Stimulated activated CD4-positive, alpha-beta T cell treated with anti-CD3 and anti-CD28 coated beads, TNF-alpha, amount 100 ng/mL, for 24 hours (primary cell): ENCODE measurements around the gene PRKAG2.
"Not testable (repeated sequence)": the region's sequence is repeated elsewhere in the genome, so short reads cannot be mapped to it uniquely, and the experiment has no call there.

Experiments
- DNase-seq, 3 experiments: peaks; one replicate each; pipeline ENCODE4 v3.0.0-alpha.2; 2020; ENCODE audit warnings: low read depth in 3 of 3

The PRKAG2 gene

DNA sequence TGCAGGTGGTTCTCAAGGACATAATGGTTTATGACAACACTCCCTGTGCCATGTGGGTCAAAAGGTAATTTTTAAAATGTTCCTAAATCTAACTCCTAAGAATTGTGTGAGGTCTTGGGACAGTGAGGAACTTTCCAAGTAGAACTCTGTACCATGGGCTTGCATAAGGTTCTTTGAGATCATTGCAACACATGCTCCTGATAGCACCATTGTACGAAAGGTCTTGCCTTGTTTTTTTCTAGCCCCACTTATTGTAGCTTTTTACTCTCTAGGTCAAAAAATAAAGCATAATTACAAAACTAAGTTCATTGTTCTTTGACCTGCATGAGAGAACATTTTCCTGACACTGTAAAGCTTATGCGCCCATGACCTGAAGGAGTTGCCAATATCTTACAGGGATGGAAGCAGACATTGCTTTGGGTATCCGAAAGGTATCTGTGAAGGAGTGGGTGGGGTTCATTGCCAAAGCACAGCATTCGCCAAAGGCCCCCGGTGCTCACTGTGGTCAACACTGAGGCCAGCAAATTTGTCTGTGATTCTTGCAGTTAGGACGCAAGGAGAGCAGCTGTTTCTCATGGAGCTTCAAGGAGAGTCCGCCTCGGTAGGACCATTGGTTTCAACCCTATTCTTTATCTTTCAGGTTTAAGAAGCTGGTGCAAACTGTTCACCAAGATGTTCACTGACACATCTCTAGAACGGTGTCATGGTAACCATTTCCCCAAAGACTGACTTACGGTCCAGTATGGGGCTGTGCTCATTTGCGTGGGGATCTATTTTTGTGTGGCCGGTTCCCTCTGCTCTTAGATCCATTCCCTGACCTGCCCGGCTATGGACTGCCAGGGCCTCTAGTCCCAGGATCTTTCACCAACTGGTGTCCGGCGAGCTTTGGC, 7.6 kb upstream of the PRKAG2 start:
- DNase-seq, result no peak

DNA sequence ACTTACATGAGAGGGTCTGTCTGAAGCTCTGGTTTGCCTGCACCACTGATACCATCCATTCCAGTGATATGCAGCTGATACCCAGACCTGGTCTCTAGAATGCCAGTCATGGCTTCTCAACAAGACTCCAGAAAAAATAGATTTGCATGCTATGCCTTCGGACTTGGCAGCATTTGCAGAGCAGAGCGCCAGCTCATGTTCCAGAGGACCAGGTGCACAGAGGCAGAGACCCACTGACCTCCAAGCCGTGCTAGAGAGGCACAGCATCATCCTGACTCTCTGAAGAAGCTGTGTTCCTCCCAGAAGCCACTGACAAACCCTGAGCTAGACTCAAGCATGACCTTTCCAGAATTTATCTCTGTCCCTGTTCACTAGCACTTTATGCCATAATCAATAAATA, 6.9 kb upstream of the PRKAG2 start:
- no peak for DNase-seq

DNA sequence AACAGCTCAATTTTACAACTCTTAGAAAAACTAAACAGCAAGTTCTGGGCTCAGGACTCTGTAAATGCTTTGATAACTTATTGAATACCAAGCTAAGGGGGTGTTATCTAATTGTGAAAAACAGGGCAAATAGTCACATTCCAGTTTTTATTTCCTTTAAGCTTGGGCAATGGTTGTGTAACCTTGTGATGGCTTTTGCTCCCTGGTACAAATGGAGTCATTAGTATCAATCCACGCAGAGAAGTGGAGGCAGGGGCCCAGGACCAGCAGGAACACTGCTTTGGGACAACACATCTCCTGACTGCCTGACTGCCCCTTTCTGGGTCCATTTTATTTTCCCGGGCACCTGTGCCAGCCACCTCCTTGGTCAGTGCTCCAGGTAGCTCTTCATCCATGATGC, 5.8 kb upstream of the PRKAG2 start:
- no peak for DNase-seq

DNA sequence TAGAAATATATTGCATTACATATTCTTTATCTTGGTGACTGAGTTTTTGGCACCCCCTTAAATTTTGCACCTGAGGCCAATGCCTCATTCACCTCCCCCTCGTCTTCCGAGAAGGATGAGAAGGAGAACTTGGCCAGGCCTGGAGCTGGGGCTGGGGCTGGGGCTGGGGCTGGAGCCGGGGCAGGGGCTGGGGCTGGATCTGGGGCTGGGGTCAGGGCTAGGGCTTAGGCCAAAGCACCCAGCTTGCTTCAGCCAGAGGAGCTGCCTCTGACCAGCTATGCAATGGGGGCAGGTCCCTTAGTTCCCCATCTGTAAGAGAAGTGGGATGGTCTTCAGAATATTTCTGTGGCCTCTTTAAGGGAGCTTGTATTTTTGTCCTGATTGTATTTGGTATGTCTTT, 3.8 kb upstream of the PRKAG2 start:
- no peak for DNase-seq

DNA sequence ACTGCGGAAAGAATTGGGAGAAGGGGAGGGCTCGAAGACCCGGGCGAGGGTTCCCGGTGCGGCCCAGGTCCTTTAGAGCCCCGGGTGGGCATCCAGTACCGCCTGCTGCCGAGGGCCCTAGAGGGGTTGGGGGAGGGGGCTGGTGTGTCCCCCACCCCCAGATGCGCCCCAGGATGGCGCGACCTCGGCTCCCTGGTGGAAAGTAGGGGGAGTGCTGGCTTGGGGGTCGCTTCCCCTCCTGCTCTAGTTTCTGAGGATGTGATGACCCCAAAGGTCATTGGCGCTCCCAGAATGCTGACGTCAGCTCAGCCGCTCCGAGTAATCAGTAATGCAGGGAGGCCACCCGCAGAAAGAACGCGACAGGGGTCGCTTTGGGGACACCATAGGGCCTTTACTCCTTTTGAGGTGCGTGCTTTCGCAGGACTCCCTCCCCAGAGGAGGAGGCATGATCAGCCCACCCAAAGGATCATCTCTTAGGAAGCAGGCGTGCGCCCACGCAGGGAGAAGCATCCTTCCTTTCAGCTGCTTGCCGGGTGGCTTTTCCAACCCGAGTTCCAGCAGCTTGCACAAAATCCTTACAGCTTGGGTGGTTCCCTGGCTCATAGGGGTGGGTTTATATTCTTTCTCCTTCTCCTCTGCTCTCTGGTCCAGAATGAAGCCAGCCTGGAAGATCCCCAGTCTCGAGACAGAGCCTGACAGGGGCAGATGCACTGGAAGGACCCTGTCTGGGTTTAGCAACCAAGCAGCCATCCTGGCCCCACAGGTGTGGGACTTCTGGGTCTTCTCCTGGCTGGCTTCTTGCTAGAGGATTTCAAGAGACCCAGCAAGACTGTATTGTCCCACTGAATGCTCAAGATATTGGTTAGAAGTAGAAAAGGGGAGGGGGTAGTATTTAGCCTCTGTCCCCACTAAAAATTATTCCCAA, 1.3 kb upstream of the PRKAG2 start:
- no peak for DNase-seq

DNA sequence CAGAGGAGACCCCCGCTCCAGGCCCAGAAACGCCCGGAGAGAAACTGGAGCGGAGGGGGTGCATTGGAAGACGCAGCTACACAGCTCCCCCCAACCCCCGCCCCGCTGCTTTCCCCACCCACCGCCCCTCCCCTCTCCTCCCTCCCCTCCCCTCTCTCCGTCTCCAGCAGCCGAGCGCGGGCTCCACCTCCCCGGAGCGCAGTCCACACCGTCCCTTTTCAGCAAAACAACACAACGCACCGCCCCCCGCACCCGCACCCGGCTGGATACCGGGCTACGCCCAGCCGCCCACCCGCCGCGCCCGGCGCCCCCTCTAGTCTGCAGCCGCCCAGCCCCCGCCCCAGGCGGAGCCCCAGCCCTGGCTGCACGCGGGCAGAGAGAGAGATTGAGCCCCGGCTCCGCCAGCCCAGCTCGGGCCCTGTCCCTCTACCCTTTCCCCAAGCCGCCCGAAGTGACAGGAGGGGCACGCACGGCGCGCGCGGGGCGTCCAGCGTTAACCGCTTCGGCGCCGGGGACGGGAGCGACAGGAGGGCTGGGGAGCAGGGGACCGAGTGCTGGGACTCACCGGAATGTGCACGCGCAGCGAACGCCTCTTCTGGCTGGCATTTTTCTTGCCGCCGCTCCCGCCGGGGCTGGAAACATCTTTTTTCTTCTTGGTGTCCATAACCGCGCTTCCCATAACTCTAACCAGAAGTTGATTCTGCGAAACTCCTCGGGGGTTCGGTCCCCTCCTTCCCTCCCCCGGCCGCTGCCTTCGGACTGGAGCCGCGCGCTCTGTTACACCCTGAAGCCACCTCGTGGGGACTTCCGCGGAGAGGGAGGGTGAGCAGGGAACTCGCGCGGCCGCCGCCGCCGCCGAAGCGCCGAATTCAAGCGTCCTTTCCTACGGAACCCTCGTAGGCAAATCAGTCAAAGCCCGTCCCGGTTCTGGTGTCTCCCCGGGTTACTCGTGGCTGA, 695 bp downstream of the PRKAG2 start:
- DNase-seq, result peak; percentile 29 to 70 (median 48)

DNA sequence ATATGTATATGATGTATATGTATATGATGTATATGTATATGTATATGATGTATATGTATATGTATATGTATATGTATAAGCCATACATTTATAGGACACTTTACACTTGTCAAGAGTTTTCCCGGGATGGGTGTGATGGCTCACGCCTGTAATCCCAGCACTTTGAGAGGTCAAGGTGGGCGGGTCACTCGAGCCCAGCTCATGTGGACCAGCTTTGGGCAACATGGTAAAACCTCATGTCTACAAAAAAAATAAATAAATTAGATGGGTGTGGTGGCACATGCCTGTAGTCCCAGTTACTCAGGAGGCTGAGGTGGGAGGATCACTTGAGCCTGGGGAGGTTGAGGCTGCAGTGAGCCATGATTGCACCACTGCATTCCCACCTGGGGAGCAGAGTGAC, 2.4 kb downstream of the PRKAG2 start:
- not testable (repeated sequence) for DNase-seq

DNA sequence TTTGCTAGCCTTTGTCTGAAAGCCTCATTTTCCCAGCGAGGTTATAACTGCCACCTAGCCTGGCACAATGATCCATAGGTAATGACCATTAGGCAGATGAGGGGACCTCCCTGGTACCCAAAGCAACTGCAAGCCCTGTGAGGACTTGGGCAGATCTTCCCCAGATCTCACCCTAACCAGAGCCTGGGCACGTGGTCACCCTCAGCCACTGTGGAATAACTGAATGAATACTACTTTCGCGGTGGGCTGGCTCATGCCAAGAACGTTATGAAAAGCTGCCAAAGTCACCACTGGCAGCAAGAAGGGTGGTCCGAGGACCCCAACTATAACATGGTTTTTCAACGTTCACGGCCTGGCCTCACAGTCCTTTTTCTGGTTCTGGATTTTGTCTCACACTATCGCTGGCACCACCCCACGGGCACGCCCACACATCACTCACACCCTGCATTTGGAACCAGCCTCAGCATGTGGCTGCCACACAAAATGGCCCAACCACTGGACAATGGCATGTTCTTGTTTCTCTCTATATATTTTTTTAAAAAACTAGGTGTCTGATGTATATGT, 3.4 kb downstream of the PRKAG2 start:
- no peak for DNase-seq

DNA sequence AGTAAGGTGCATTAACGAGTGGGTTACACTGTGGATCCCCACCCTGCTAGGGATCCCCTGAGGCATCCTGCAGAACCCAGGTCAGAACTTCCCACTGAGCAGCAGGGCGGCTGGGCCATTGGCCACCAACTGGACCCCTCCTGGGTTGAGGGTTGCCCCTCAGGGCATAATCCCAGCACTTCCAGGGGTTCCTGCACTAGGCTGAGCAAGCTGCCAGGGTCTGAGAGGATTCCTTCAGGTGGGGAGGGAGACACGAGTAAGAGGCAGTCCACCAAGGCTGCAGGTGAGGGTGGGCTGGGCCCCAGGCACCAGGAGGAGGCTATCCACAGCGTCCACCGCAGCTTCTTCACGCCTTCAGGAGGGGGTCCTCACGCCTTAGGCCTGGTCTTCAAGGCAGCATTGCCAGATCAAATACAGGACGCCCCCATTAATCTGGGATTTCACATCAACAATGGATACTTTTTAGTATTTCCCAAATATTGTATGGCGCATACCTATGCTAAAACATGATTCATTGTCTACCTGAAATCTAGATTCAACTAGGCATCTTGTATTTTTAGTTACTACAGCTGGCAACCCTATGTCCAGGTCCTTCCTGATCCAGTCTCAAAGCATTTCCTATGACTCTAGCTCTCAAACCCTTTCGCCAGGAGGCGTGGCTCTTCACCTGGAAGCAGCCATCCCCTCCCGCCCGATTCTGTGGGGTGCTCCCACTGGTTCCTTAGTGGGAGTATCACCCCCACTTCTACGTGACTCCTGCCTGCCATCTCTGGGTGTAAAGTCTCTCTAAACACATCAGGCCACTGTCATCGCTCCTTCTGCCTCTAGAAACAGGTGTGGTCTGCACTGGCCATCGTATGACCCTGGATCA, 4.1 kb downstream of the PRKAG2 start:
- DNase-seq, result no peak

DNA sequence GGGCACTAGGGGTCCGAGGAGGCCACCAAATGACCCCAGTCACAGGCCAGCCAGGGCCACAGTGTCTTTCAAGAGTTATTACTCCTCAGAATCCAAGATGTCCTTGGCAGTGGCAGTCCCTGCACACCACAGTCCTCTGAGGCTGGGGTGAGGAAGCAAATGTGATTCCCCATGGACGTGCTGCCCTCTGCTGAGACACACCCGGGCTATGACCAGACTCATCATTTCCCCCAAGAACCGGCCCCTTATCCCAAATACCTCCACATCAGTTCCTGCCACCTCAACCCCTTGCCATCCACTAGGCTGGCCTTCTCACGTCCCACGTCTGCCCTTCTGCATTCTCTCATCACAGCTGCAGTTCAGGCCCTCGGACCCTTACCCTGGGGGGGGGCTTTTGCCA, 5.0 kb downstream of the PRKAG2 start:
- no peak for DNase-seq

DNA sequence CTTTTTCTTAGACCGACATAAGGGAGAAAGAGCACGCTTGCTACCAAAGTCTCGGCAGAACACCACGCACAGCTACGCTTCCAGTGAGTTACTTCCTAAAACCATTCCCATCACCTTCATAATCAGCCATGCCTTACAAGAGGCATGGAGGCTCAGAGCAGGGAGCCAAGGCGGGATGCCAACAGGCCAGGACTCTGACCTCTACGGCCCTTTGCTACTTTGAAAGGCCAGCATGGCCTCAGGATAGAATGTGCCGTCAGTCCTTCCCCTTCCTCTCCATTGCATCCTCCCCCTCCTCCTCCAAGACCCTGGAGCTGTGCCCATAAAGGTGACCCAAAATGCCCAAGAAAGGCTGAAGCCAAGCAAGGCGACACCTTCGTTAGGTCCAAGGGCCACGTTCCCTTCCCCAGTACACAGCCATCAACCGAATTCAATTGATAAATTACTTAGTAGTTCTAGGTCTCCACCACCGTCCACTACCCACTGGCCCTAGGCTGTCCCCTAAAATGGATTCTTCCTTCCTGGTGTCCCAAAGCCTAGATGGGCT, 5.7 kb downstream of the PRKAG2 start:
- DNase-seq, result no peak

DNA sequence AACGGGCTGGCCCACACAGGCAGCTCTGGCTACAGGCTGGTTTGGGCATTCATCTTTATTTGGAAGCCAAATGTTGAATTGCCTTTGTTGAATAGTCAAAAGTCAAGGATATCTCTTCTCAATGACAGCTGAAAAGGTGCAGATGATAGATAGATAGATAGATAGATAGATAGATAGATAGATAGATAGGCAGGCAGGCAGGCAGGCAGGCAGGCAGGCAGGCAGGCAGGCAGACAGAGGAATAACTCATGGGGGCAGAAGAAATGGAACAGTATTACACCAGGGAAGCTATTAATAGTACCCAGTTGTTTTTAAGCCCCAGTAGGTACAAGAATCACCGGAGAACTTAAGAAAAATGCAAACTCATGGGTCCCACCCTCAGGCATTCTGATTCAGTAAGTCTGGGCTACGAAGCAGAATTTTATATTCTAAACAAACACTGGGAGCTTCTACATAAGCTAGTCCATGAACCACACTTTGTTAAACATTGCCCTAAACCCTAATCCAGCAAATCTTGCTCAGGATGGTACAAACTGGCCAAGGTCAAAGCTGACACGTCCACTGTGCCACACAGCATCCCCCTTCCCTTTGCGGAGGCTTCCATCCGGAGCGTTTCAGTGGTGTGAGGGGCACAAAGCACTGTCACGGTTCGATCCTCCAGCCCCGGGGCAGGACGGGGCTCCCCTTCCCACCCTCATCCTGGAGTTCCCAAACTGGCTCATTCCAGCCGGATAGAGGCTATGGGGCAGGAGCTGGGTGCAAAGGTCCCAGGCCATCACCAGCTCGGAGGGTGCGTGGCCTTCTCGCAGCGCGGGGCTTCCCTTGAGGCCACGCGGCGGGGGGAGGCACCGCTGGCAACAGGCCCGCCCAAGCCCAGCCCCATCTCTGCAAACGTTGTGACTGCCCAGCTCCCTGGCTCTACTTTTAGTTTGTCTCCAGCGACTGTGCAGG, 6.7 kb downstream of the PRKAG2 start:
- DNase-seq, result no peak

DNA sequence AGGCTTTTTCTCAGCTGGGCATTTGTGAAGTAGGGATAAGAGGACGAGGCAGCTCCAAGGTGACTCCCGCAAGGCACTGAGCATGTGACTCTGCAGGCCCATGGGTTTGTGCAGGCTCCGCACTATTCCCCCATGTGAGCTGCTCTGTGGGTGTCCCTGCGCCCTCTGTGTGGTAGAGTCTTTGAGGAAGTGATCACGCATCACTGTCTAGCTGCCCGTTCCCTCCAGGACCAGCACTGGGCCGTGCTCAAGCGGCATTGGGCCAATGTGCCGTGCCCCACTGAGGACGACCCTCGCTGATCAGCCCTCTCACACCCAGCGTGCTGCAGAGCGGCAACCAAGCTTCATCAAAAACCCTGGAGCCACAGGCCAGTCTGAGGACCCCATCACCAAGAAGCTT, 7.5 kb downstream of the PRKAG2 start:
- no peak for DNase-seq

DNA sequence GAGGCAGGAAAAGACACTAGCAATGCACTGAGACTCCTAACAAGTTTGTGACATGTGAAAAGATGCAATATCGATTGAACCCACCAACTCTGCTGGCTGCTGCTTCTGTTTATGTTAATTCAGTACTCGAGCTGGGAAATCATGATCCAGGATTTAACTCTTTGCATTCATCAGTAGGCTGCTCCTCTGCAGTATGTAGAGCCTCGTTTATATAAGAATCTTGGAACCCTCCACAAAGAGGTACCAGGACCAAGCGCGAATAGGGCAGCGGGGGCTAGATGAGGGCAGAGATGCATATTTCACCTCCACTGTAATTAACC, 7.8 kb downstream of the PRKAG2 start:
- DNase-seq, result no peak

DNA sequence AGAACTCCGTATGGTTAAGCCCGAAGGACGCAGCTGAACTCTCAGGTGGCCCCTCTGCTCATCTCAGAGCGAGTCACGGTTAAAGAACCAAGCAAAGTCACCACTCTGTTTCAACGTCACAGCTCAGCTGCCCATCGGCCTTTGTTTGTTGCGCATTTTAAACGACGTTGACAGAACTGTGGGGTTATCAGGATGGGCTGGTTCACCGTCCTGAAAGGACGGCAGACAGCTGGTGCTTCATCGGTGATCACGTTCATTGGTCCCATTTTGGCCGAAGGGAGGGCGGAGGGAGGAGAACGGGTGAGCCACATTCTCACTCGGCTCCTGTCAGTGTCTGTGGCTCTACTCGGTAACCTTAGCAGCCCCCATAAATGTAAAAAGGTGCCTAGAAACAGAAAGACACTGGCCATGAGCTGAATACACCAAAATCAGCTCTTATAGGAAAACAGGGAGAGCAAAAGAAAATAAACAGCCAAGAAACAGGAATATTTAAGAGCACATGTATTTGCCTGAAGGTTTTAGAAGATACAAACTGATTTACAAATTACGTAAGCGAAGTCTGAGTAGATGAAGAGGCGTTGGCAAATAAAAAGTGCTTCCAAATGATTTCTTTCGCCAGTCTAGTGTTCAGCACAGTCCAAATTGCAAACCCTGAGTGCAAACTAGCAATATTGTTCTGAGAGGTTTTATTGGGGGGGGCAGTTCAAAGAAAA, 8.4 kb downstream of the PRKAG2 start:
- no peak for DNase-seq

DNA sequence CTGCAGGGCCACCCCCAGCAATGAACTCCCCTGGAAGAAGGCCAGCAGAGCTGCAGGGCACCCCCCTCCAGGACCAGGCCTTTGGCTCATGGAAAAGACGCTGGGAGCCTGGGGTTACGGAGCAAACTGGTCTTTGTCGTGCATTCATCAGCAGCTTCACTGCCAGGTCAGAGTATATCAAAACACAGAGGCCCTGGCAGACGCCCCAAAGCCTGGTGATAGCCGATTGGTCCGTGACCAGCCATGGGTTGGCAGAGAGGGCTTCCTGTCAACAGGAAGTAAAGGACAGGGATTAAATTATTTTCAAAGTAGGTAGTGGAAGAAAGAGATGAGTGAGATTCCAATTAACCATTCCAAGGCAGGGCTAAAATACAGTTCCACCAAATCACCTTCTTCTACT, 9.0 kb downstream of the PRKAG2 start:
- DNase-seq, result no peak

DNA sequence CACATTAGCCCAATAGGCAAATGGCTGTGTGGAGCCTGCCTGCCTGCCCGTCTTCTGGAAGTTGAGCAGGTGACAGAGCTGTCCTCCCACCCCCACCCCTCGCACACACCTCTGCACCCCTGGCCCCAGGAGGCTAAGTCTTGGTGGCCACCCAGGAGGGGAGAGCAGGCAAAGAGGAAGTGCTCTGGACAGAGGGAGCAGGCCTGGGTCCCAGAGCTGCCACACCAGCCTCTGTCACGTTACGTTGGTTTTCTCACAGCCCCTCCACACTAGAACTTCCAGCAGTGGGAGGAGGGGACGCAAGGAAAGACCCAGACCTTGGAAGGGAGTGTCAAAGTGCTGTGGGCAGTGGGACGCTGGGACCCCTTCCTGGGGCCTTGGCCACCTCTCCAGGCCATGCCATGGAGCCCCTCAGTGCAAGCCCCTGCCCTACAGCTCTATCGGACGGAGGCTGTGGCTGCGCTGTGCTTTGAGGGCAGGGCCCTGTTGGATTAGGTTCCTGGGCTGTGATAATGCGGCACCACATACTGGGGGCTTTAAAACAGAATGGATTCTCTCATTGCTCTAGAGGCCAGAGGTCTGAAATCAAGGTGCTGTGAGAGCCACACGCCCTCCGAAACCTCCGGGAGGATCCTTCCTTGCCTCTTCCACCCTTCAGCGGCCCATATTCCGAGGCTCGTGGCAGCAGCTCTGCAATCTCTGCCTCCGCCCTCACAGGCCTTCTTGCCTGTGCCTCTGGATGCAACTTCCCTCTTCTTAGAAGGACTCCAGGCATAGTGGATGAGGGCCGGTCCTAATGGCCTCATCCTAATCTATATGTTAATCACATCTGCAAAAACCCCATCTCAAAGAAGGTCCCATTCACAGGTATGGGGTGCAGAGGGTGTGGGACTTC, 9.9 kb downstream of the PRKAG2 start:
- DNase-seq, result no peak
